H1 (cell line): ENCODE measurements around the gene ANO6. TPM values are rescaled to one million over a fixed set of nuclear protein-coding genes. Genes with fewer than 3 reads are reported as not detected.

ENCODE experiments used
- CTCF ChIA-PET: fragments of 300-600 bp; sonication (Branson Sonifier 250); formaldehyde crosslinking; loops from one replicate; lab custom pipeline; 2021; ENCODE audit not compliant: partially characterized antibody; lab: Charles Lee
- POLR2A ChIA-PET: fragments of 300-600 bp; sonication (Branson Sonifier 250); formaldehyde crosslinking; loops from one replicate; lab custom pipeline; 2021; ENCODE audit warnings: inconsistent platforms; ENCODE audit not compliant: partially characterized antibody; lab: Charles Lee
- DNase-seq, 2 experiments: peaks; one replicate each; pipeline versions ENCODE4 v3.0.0 to v3.0.0-alpha.2; 2010 to 2022; ENCODE audit warnings: low spot score in 2 of 2, low read depth in 1 of 2, mixed read lengths in 1 of 2
- FAIRE-seq: peaks from 2 replicates; lab custom pipeline; 2011; peaks lifted over from hg19 to GRCh38; lab: Jason Lieb, UNC
- H2AFZ ChIP-seq: 2 replicates; pipeline ENCODE4 v1.8.1; 2012; ENCODE audit warnings: low read length, inconsistent platforms
- H2AK5ac ChIP-seq: 2 replicates; pipeline ENCODE4 v1.6.1; 2013; ENCODE audit warnings: low read depth, low read length
- H2BK120ac ChIP-seq: replicated peaks from 2 replicates; pipeline ENCODE3; 2013; ENCODE audit warnings: low read depth, low read length, inconsistent platforms
- H2BK12ac ChIP-seq: 2 replicates; pipeline ENCODE4 v1.6.1; 2013; ENCODE audit warnings: low read depth, low read length
- H2BK15ac ChIP-seq: 2 replicates; pipeline ENCODE4 v1.6.1; 2013; ENCODE audit warnings: low read length
- H2BK20ac ChIP-seq: 2 replicates; pipeline ENCODE4 v1.6.1; 2013; ENCODE audit warnings: low read length
- H2BK5ac ChIP-seq: 2 replicates; pipeline ENCODE4 v1.6.1; 2013; ENCODE audit warnings: low read depth, low read length
- H3K14ac ChIP-seq: 2 replicates; pipeline ENCODE4 v1.6.1; 2013; ENCODE audit warnings: inconsistent platforms; ENCODE audit not compliant: insufficient read length
- H3K18ac ChIP-seq: 2 replicates; pipeline ENCODE4 v1.6.1; 2013; ENCODE audit warnings: low read length; ENCODE audit errors: extremely low read depth
- H3K23ac ChIP-seq: 2 replicates; pipeline ENCODE4 v1.6.1; 2013; ENCODE audit warnings: inconsistent platforms; ENCODE audit not compliant: insufficient read length
- H3K23me2 ChIP-seq: 2 replicates; pipeline ENCODE4 v1.6.1; 2013; ENCODE audit warnings: low read depth, low read length
- H3K27ac ChIP-seq: 2 replicates; pipeline ENCODE4 v1.6.1; 2011; ENCODE audit warnings: low read depth, low read length, inconsistent platforms
- H3K27me3 ChIP-seq, 4 experiments: replicated peaks in 1 of 4; 1 replicate in 1 of 4; 2 replicates in 3 of 4; pipeline versions ENCODE4 v1.6.1 to v1.8.1; 2011 to 2013; ENCODE audit warnings: low read length in 3 of 4, mild to moderate bottlenecking in 3 of 4, inconsistent platforms in 2 of 4, mixed read lengths in 2 of 4, moderate library complexity in 1 of 4; ENCODE audit not compliant: control insufficient read depth in 3 of 4, insufficient read depth in 3 of 4; ENCODE audit errors: extremely low read depth in 1 of 4
- H3K36me3 ChIP-seq, 4 experiments: 2 replicates each; pipeline versions ENCODE4 v1.6.1 to v1.8.1; 2011 to 2013; ENCODE audit warnings: mild to moderate bottlenecking in 4 of 4, low read length in 3 of 4, moderate library complexity in 2 of 4, control low read depth in 1 of 4, inconsistent platforms in 1 of 4; ENCODE audit not compliant: insufficient read depth in 4 of 4, control insufficient read depth in 2 of 4
- H3K4ac ChIP-seq: replicated peaks from 2 replicates; pipeline ENCODE3; 2013; ENCODE audit warnings: low read length, low read depth, mixed read lengths, inconsistent platforms; ENCODE audit not compliant: insufficient read length
- H3K4me1 ChIP-seq, 4 experiments: replicated peaks in 1 of 4; 1 replicate in 1 of 4; 2 replicates in 3 of 4; pipeline versions ENCODE4 v1.6.1 to v1.8.1; 2011 to 2013; ENCODE audit warnings: low read length in 3 of 4, inconsistent platforms in 2 of 4, mixed read lengths in 1 of 4; ENCODE audit not compliant: insufficient read depth in 4 of 4, control insufficient read depth in 3 of 4
- H3K4me2 ChIP-seq, 2 experiments: 2 replicates each; pipeline versions ENCODE4 v1.6.1 to v1.8.1; 2011 to 2013; ENCODE audit warnings: low read depth in 2 of 2, low read length in 2 of 2, control low read depth in 1 of 2, inconsistent platforms in 1 of 2, mild to moderate bottlenecking in 1 of 2; ENCODE audit not compliant: insufficient read depth in 1 of 2
- H3K4me3 ChIP-seq, 4 experiments: fragments of 200-600, 300-600 bp in 1 of 4; sonication (generic), shearing (Covaris generic), sonication (Bioruptor Twin) in 1 of 4; 2 replicates each; pipeline versions ENCODE4 v1.5.1 to v1.8.1; 2011 to 2016; ENCODE audit warnings: low read length in 4 of 4, low read depth in 3 of 4, control low read depth in 2 of 4, inconsistent platforms in 2 of 4, mild to moderate bottlenecking in 2 of 4, mixed read lengths in 1 of 4, moderate library complexity in 1 of 4; ENCODE audit not compliant: insufficient read depth in 2 of 4; ENCODE audit errors: extremely low read depth in 1 of 4
- H3K56ac ChIP-seq: replicated peaks from 2 replicates; pipeline ENCODE3; 2013; ENCODE audit warnings: low read depth, mild to moderate bottlenecking, mixed read lengths, low read length, inconsistent platforms; ENCODE audit not compliant: insufficient read length
- H3K79me1 ChIP-seq: 2 replicates; pipeline ENCODE4 v1.6.1; 2013; ENCODE audit warnings: low read depth, low read length, control low read depth
- H3K79me2 ChIP-seq, 2 experiments: 2 replicates each; pipeline versions ENCODE4 v1.6.1 to v1.8.1; 2012 to 2013; ENCODE audit warnings: low read length in 2 of 2, mild to moderate bottlenecking in 2 of 2, inconsistent platforms in 1 of 2; ENCODE audit not compliant: insufficient read depth in 2 of 2, control insufficient read depth in 1 of 2
- H3K9ac ChIP-seq, 4 experiments: replicated peaks in 1 of 4; 1 replicate in 1 of 4; 2 replicates in 3 of 4; pipeline versions ENCODE4 v1.6.1 to v1.8.1; 2011 to 2013; ENCODE audit warnings: low read depth in 3 of 4, low read length in 3 of 4, control low read depth in 2 of 4, mild to moderate bottlenecking in 2 of 4, moderate library complexity in 2 of 4, inconsistent platforms in 1 of 4; ENCODE audit errors: extremely low read depth in 1 of 4
- H3K9me3 ChIP-seq, 2 experiments: 2 replicates each; pipeline versions ENCODE4 v1.6.1 to v1.8.1; 2012 to 2013; ENCODE audit warnings: mild to moderate bottlenecking in 2 of 2, moderate library complexity in 2 of 2, control low read depth in 1 of 2, inconsistent platforms in 1 of 2, low read depth in 1 of 2, low read length in 1 of 2, mixed read lengths in 1 of 2; ENCODE audit not compliant: insufficient read depth in 2 of 2
- H4K20me1 ChIP-seq, 2 experiments: replicated peaks in 1 of 2; 2 replicates each; pipeline versions ENCODE3 to v1.8.1; 2011 to 2013; ENCODE audit warnings: inconsistent platforms in 2 of 2, low read length in 2 of 2, mild to moderate bottlenecking in 1 of 2; ENCODE audit not compliant: insufficient read depth in 2 of 2, control insufficient read depth in 1 of 2
- H4K5ac ChIP-seq: 2 replicates; pipeline ENCODE4 v1.6.1; 2013; ENCODE audit warnings: low read length, low read depth, mixed read lengths, inconsistent platforms; ENCODE audit not compliant: insufficient read length
- H4K8ac ChIP-seq: 2 replicates; pipeline ENCODE4 v1.8.0; 2013; ENCODE audit warnings: mild to moderate bottlenecking, moderate library complexity, low read length, inconsistent platforms; ENCODE audit not compliant: insufficient read depth; ENCODE audit errors: extremely low read depth
- H4K91ac ChIP-seq: replicated peaks from 2 replicates; pipeline ENCODE3; 2013; ENCODE audit warnings: low read length, mixed read lengths, inconsistent platforms; ENCODE audit not compliant: insufficient read length
- BRCA1 ChIP-seq: IDR thresholded peaks from 2 replicates; pipeline ENCODE4 v1.6.1; 2012; ENCODE audit warnings: low read depth, low read length, improper control_type of control experiment
- CHD2 ChIP-seq: IDR thresholded peaks from 2 replicates; pipeline ENCODE4 v1.6.1; 2012; ENCODE audit warnings: low read length, improper control_type of control experiment
- GTF2F1 ChIP-seq: IDR thresholded peaks from 2 replicates; pipeline ENCODE4 v1.6.1; 2012; ENCODE audit warnings: low read depth, low read length, improper control_type of control experiment, borderline replicate concordance
- RXRA ChIP-seq: IDR thresholded peaks from 2 replicates; pipeline ENCODE4 v1.6.1; 2011; ENCODE audit warnings: low read depth, mild to moderate bottlenecking, low read length, moderate library complexity; ENCODE audit not compliant: insufficient read depth
- TAF7 ChIP-seq: optimal IDR thresholded peaks from 2 replicates; pipeline ENCODE3; 2011; ENCODE audit warnings: low read depth, mild to moderate bottlenecking, inconsistent platforms, low read length, moderate library complexity, borderline replicate concordance
- TCF12 ChIP-seq: IDR thresholded peaks from 2 replicates; pipeline ENCODE4 v1.6.1; 2011; ENCODE audit warnings: low read depth, mild to moderate bottlenecking, low read length
- USF2 ChIP-seq: IDR thresholded peaks from 2 replicates; pipeline ENCODE4 v1.6.1; 2011; ENCODE audit warnings: low read length, improper control_type of control experiment
- WGBS, 2 experiments: shearing (Covaris generic) in 1 of 2; methylation state at CpG; one replicate each; pipeline versions ENCODE4 v1.1.6 to v1.1.7; 2013 to 2015; ENCODE audit warnings: low lambda C conversion rate in 2 of 2, mixed read lengths in 2 of 2, inconsistent platforms in 1 of 2, low coverage in 1 of 2, missing lambda C conversion rate in 1 of 2; ENCODE audit not compliant: insufficient replicate concordance in 2 of 2, insufficient coverage in 1 of 2, insufficient read length in 1 of 2; ENCODE audit errors: extremely low coverage in 1 of 2, missing lambda C conversion rate in 1 of 2; 5-methylcytosine and 5-hydroxymethylcytosine counted together
- polyA plus RNA-seq, 7 experiments: library from polyadenylated mRNA; depleted of rRNA in 3 of 7; stranded (reverse) in 5 of 7; unstranded in 2 of 7; fragments of >200 nt in 5 of 7; fragments of 200-250 nt in 2 of 7; gene quantifications; 1 replicate in 5 of 7; 2 replicates in 1 of 7; 4 replicates in 1 of 7; pipeline versions ENCODE4 v1.2.1 to v1.2.3, GENCODE V29; 2011 to 2013; ENCODE audit warnings: missing spikeins in 2 of 7, mixed read lengths in 2 of 7
- total RNA-seq: library from RNA; stranded (reverse); fragmentation: NEBNext Ultra II Directional; extraction: Animal tissue kit (Norgen Biotek cat#: 25700); gene quantifications from 2 replicates; pipeline ENCODE4 v1.2.1, GENCODE V29; 2021
- TF ChIP-seq, protein P1 (sequence below): IDR thresholded peaks from 2 replicates; pipeline ENCODE4 v1.6.1; 2012; ENCODE audit warnings: low read length, inconsistent platforms

The ANO6 gene
- total and polyA plus RNA-seq, 2 of the 8 experiments (the other 6 are each of a cell fraction or from before 2014, with no cell fraction given) = 15.1 to 39.7 TPM

- H4K91ac ChIP-seq = no peak overlapping the region
- H3K36me3 ChIP-seq = peaks cover 0 to 10% (median 2%) of the 10 kb centered on the region in 4 experiments; a peak in 3 of 8 replicates
- no peaks in the 10 kb centered on the region; the same call in 1 of the 2 replicates for H3K23me2 ChIP-seq
- H2BK12ac ChIP-seq = no peak overlapping the region
- no peak overlapping the region for H3K27ac ChIP-seq
- FAIRE-seq (no peak), DNase-seq (no peak)
- no peak overlapping the region for H3K4me2 ChIP-seq
- H2AK5ac ChIP-seq = no peak overlapping the region
- H3K14ac ChIP-seq = no peak overlapping the region
- H4K5ac ChIP-seq = no peak overlapping the region
- H2BK15ac ChIP-seq = no peak overlapping the region
- H2BK20ac ChIP-seq = no peak overlapping the region
- no peak overlapping the region for H2AFZ ChIP-seq
- H3K18ac ChIP-seq = no peak overlapping the region
- ChIA-PET POLR2A (no interaction called here), CTCF (no interaction called here)
- 96% methylated on average over 1 of the region's 1 CpG; no CpG with 5 or more reads in 1 of the 2 experiments for WGBS, 2 experiments
- no peak overlapping the region for H3K23ac ChIP-seq
- H3K4ac ChIP-seq = no peak overlapping the region
- no peaks in the 10 kb centered on the region for H3K27me3 ChIP-seq
- H3K79me2 ChIP-seq = no peaks in the 10 kb centered on the region
- H4K8ac ChIP-seq = no peak overlapping the region
- H2BK5ac ChIP-seq = no peak overlapping the region
- no peak overlapping the region for H3K56ac ChIP-seq
- peaks cover 0 to 1% of the 10 kb centered on the region in 2 experiments for H4K20me1 ChIP-seq
- TF ChIP-seq RXRA (no peak), BRCA1 (no peak), GTF2F1 (no peak), TCF12 (no peak), USF2 (no peak), CHD2 (no peak), TAF7 (no peak)
- TF ChIP-seq, protein P1, sequence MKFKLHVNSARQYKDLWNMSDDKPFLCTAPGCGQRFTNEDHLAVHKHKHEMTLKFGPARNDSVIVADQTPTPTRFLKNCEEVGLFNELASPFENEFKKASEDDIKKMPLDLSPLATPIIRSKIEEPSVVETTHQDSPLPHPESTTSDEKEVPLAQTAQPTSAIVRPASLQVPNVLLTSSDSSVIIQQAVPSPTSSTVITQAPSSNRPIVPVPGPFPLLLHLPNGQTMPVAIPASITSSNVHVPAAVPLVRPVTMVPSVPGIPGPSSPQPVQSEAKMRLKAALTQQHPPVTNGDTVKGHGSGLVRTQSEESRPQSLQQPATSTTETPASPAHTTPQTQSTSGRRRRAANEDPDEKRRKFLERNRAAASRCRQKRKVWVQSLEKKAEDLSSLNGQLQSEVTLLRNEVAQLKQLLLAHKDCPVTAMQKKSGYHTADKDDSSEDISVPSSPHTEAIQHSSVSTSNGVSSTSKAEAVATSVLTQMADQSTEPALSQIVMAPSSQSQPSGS = no peak
- no peaks in the 10 kb centered on the region for H3K79me1 ChIP-seq
- no peaks in the 10 kb centered on the region for H3K9me3 ChIP-seq
- H3K4me1 ChIP-seq = no peaks in the 10 kb centered on the region
- no peak overlapping the region for H3K4me3 ChIP-seq
- H3K9ac ChIP-seq = no peak overlapping the region
- no peak overlapping the region for H2BK120ac ChIP-seq
Observed at GRCh38 chr12:45312012-45312411, 96.1 kb downstream of the ANO6 start.
